ENCODE measurements around the gene SPOP.

SPOP gene

GRCh38 chr17:49612726-49613125 is 65.2 kb downstream of the SPOP start:
- no peak for FAIRE-seq

GRCh38 chr17:49610883-49611584 is 66.9 kb downstream of the SPOP start:
- no peak for FAIRE-seq

GRCh38 chr17:49604314-49604869 is 73.5 kb downstream of the SPOP start:
- FAIRE-seq: no peak

- no peak for FAIRE-seq
Measured at GRCh38 chr17:49603720-49604119, 74.2 kb downstream of the SPOP start.

- FAIRE-seq: no peak
Measured at GRCh38 chr17:49603238-49603637, 74.7 kb downstream of the SPOP start.

GRCh38 chr17:49602783-49603182 is 75.1 kb downstream of the SPOP start:
- no peak for FAIRE-seq

GRCh38 chr17:49600949-49601348 is 76.9 kb downstream of the SPOP start:
- no peak for FAIRE-seq

- FAIRE-seq: no peak
Measured at GRCh38 chr17:49598918-49599317, 79.0 kb downstream of the SPOP start.

GRCh38 chr17:49597928-49598655 is 79.8 kb downstream of the SPOP start:
- FAIRE-seq: no peak

GRCh38 chr17:49597436-49597835 is 80.5 kb downstream of the SPOP start:
- no peak for FAIRE-seq

GRCh38 chr17:49596613-49597244 is 81.2 kb downstream of the SPOP start:
- FAIRE-seq: no peak

- no peak for FAIRE-seq
Measured at GRCh38 chr17:49595980-49596379, 81.9 kb downstream of the SPOP start.

- no peak for FAIRE-seq
Measured at GRCh38 chr17:49595328-49595727, 82.6 kb downstream of the SPOP start.

- no peak for FAIRE-seq
Measured at GRCh38 chr17:49592263-49592662, 85.6 kb downstream of the SPOP start.

- no peak for FAIRE-seq
Measured at GRCh38 chr17:49590874-49591273, 87.0 kb downstream of the SPOP start.

GRCh38 chr17:49589577-49589927 is 88.3 kb downstream of the SPOP start:
- no peak for FAIRE-seq

- no peak for FAIRE-seq
Measured at GRCh38 chr17:49588726-49589576, 88.9 kb downstream of the SPOP start.

- no peak for FAIRE-seq
Measured at GRCh38 chr17:49588312-49588711, 89.6 kb downstream of the SPOP start.

- FAIRE-seq: no peak
Measured at GRCh38 chr17:49587366-49588073, 90.4 kb downstream of the SPOP start.

GRCh38 chr17:49585422-49586027 is 92.4 kb downstream of the SPOP start:
- FAIRE-seq: no peak

- FAIRE-seq: no peak
Measured at GRCh38 chr17:49583889-49584288, 94.0 kb downstream of the SPOP start.

- FAIRE-seq: no peak
Measured at GRCh38 chr17:49583226-49583625, 94.7 kb downstream of the SPOP start.
